H1 (cell line): ENCODE data around the gene SFR1. TPM values are rescaled to one million over a fixed set of nuclear protein-coding genes. Genes with fewer than 3 reads are reported as not detected.

ENCODE experiments used
- CTCF ChIA-PET: fragments of 300-600 bp; sonication (Branson Sonifier 250); formaldehyde crosslinking; loops from one replicate; lab custom pipeline; 2021; ENCODE audit not compliant: partially characterized antibody; lab: Charles Lee
- POLR2A ChIA-PET: fragments of 300-600 bp; sonication (Branson Sonifier 250); formaldehyde crosslinking; loops from one replicate; lab custom pipeline; 2021; ENCODE audit warnings: inconsistent platforms; ENCODE audit not compliant: partially characterized antibody; lab: Charles Lee
- DNase-seq, 2 experiments: peaks; one replicate each; pipeline versions ENCODE4 v3.0.0 to v3.0.0-alpha.2; 2010 to 2022; ENCODE audit warnings: low spot score in 2 of 2, low read depth in 1 of 2, mixed read lengths in 1 of 2
- FAIRE-seq: peaks from 2 replicates; lab custom pipeline; 2011; peaks lifted over from hg19 to GRCh38; lab: Jason Lieb, UNC
- H2AFZ ChIP-seq: 2 replicates; pipeline ENCODE4 v1.8.1; 2012; ENCODE audit warnings: low read length, inconsistent platforms
- H2AK5ac ChIP-seq: 2 replicates; pipeline ENCODE4 v1.6.1; 2013; ENCODE audit warnings: low read depth, low read length
- H2BK120ac ChIP-seq: replicated peaks from 2 replicates; pipeline ENCODE3; 2013; ENCODE audit warnings: low read depth, low read length, inconsistent platforms
- H2BK12ac ChIP-seq: 2 replicates; pipeline ENCODE4 v1.6.1; 2013; ENCODE audit warnings: low read depth, low read length
- H2BK15ac ChIP-seq: 2 replicates; pipeline ENCODE4 v1.6.1; 2013; ENCODE audit warnings: low read length
- H2BK20ac ChIP-seq: 2 replicates; pipeline ENCODE4 v1.6.1; 2013; ENCODE audit warnings: low read length
- H2BK5ac ChIP-seq: 2 replicates; pipeline ENCODE4 v1.6.1; 2013; ENCODE audit warnings: low read depth, low read length
- H3K14ac ChIP-seq: 2 replicates; pipeline ENCODE4 v1.6.1; 2013; ENCODE audit warnings: inconsistent platforms; ENCODE audit not compliant: insufficient read length
- H3K18ac ChIP-seq: 2 replicates; pipeline ENCODE4 v1.6.1; 2013; ENCODE audit warnings: low read length; ENCODE audit errors: extremely low read depth
- H3K23ac ChIP-seq: 2 replicates; pipeline ENCODE4 v1.6.1; 2013; ENCODE audit warnings: inconsistent platforms; ENCODE audit not compliant: insufficient read length
- H3K23me2 ChIP-seq: 2 replicates; pipeline ENCODE4 v1.6.1; 2013; ENCODE audit warnings: low read depth, low read length
- H3K27ac ChIP-seq: 2 replicates; pipeline ENCODE4 v1.6.1; 2011; ENCODE audit warnings: low read depth, low read length, inconsistent platforms
- H3K27me3 ChIP-seq, 4 experiments: replicated peaks in 1 of 4; 1 replicate in 1 of 4; 2 replicates in 3 of 4; pipeline versions ENCODE4 v1.6.1 to v1.8.1; 2011 to 2013; ENCODE audit warnings: low read length in 3 of 4, mild to moderate bottlenecking in 3 of 4, inconsistent platforms in 2 of 4, mixed read lengths in 2 of 4, moderate library complexity in 1 of 4; ENCODE audit not compliant: control insufficient read depth in 3 of 4, insufficient read depth in 3 of 4; ENCODE audit errors: extremely low read depth in 1 of 4
- H3K36me3 ChIP-seq, 4 experiments: 2 replicates each; pipeline versions ENCODE4 v1.6.1 to v1.8.1; 2011 to 2013; ENCODE audit warnings: mild to moderate bottlenecking in 4 of 4, low read length in 3 of 4, moderate library complexity in 2 of 4, control low read depth in 1 of 4, inconsistent platforms in 1 of 4; ENCODE audit not compliant: insufficient read depth in 4 of 4, control insufficient read depth in 2 of 4
- H3K4ac ChIP-seq: replicated peaks from 2 replicates; pipeline ENCODE3; 2013; ENCODE audit warnings: low read length, low read depth, mixed read lengths, inconsistent platforms; ENCODE audit not compliant: insufficient read length
- H3K4me1 ChIP-seq, 4 experiments: replicated peaks in 1 of 4; 1 replicate in 1 of 4; 2 replicates in 3 of 4; pipeline versions ENCODE4 v1.6.1 to v1.8.1; 2011 to 2013; ENCODE audit warnings: low read length in 3 of 4, inconsistent platforms in 2 of 4, mixed read lengths in 1 of 4; ENCODE audit not compliant: insufficient read depth in 4 of 4, control insufficient read depth in 3 of 4
- H3K4me2 ChIP-seq, 2 experiments: 2 replicates each; pipeline versions ENCODE4 v1.6.1 to v1.8.1; 2011 to 2013; ENCODE audit warnings: low read depth in 2 of 2, low read length in 2 of 2, control low read depth in 1 of 2, inconsistent platforms in 1 of 2, mild to moderate bottlenecking in 1 of 2; ENCODE audit not compliant: insufficient read depth in 1 of 2
- H3K4me3 ChIP-seq, 4 experiments: fragments of 200-600, 300-600 bp in 1 of 4; sonication (generic), shearing (Covaris generic), sonication (Bioruptor Twin) in 1 of 4; 2 replicates each; pipeline versions ENCODE4 v1.5.1 to v1.8.1; 2011 to 2016; ENCODE audit warnings: low read length in 4 of 4, low read depth in 3 of 4, control low read depth in 2 of 4, inconsistent platforms in 2 of 4, mild to moderate bottlenecking in 2 of 4, mixed read lengths in 1 of 4, moderate library complexity in 1 of 4; ENCODE audit not compliant: insufficient read depth in 2 of 4; ENCODE audit errors: extremely low read depth in 1 of 4
- H3K56ac ChIP-seq: replicated peaks from 2 replicates; pipeline ENCODE3; 2013; ENCODE audit warnings: low read depth, mild to moderate bottlenecking, mixed read lengths, low read length, inconsistent platforms; ENCODE audit not compliant: insufficient read length
- H3K79me1 ChIP-seq: 2 replicates; pipeline ENCODE4 v1.6.1; 2013; ENCODE audit warnings: low read depth, low read length, control low read depth
- H3K79me2 ChIP-seq, 2 experiments: 2 replicates each; pipeline versions ENCODE4 v1.6.1 to v1.8.1; 2012 to 2013; ENCODE audit warnings: low read length in 2 of 2, mild to moderate bottlenecking in 2 of 2, inconsistent platforms in 1 of 2; ENCODE audit not compliant: insufficient read depth in 2 of 2, control insufficient read depth in 1 of 2
- H3K9ac ChIP-seq, 4 experiments: replicated peaks in 1 of 4; 1 replicate in 1 of 4; 2 replicates in 3 of 4; pipeline versions ENCODE4 v1.6.1 to v1.8.1; 2011 to 2013; ENCODE audit warnings: low read depth in 3 of 4, low read length in 3 of 4, control low read depth in 2 of 4, mild to moderate bottlenecking in 2 of 4, moderate library complexity in 2 of 4, inconsistent platforms in 1 of 4; ENCODE audit errors: extremely low read depth in 1 of 4
- H3K9me3 ChIP-seq, 2 experiments: 2 replicates each; pipeline versions ENCODE4 v1.6.1 to v1.8.1; 2012 to 2013; ENCODE audit warnings: mild to moderate bottlenecking in 2 of 2, moderate library complexity in 2 of 2, control low read depth in 1 of 2, inconsistent platforms in 1 of 2, low read depth in 1 of 2, low read length in 1 of 2, mixed read lengths in 1 of 2; ENCODE audit not compliant: insufficient read depth in 2 of 2
- H4K20me1 ChIP-seq, 2 experiments: replicated peaks in 1 of 2; 2 replicates each; pipeline versions ENCODE3 to v1.8.1; 2011 to 2013; ENCODE audit warnings: inconsistent platforms in 2 of 2, low read length in 2 of 2, mild to moderate bottlenecking in 1 of 2; ENCODE audit not compliant: insufficient read depth in 2 of 2, control insufficient read depth in 1 of 2
- H4K5ac ChIP-seq: 2 replicates; pipeline ENCODE4 v1.6.1; 2013; ENCODE audit warnings: low read length, low read depth, mixed read lengths, inconsistent platforms; ENCODE audit not compliant: insufficient read length
- H4K8ac ChIP-seq: 2 replicates; pipeline ENCODE4 v1.8.0; 2013; ENCODE audit warnings: mild to moderate bottlenecking, moderate library complexity, low read length, inconsistent platforms; ENCODE audit not compliant: insufficient read depth; ENCODE audit errors: extremely low read depth
- H4K91ac ChIP-seq: replicated peaks from 2 replicates; pipeline ENCODE3; 2013; ENCODE audit warnings: low read length, mixed read lengths, inconsistent platforms; ENCODE audit not compliant: insufficient read length
- BRCA1 ChIP-seq: IDR thresholded peaks from 2 replicates; pipeline ENCODE4 v1.6.1; 2012; ENCODE audit warnings: low read depth, low read length, improper control_type of control experiment
- CBX5 ChIP-seq: fragments of 300-800, 300-1000 bp; sonication (generic); IDR thresholded peaks from 2 replicates; pipeline ENCODE4 v1.7.1; 2016; ENCODE audit warnings: antibody characterized with exemption, low read length, low read depth
- CHD1 ChIP-seq: IDR thresholded peaks from 2 replicates; pipeline ENCODE4 v1.6.1; 2012; ENCODE audit warnings: low read depth, low read length, improper control_type of control experiment
- GTF2F1 ChIP-seq: IDR thresholded peaks from 2 replicates; pipeline ENCODE4 v1.6.1; 2012; ENCODE audit warnings: low read depth, low read length, improper control_type of control experiment, borderline replicate concordance
- JUND ChIP-seq: IDR thresholded peaks from 2 replicates; pipeline ENCODE4 v1.6.1; 2011; ENCODE audit warnings: mild to moderate bottlenecking, improper control_type of control experiment, low read length
- MAX ChIP-seq: IDR thresholded peaks from 2 replicates; pipeline ENCODE4 v1.6.1; 2012; ENCODE audit warnings: inconsistent platforms
- NRF1 ChIP-seq: IDR thresholded peaks from 2 replicates; pipeline ENCODE4 v1.6.1; 2011; ENCODE audit warnings: mild to moderate bottlenecking, low read depth, low read length, improper control_type of control experiment
- POLR2AphosphoS5 ChIP-seq: IDR thresholded peaks from 2 replicates; pipeline ENCODE4 v1.6.1; 2011; ENCODE audit warnings: low read depth, low read length
- TCF12 ChIP-seq: IDR thresholded peaks from 2 replicates; pipeline ENCODE4 v1.6.1; 2011; ENCODE audit warnings: low read depth, mild to moderate bottlenecking, low read length
- TEAD4 ChIP-seq: IDR thresholded peaks from 2 replicates; pipeline ENCODE4 v1.6.1; 2012; ENCODE audit warnings: low read depth, low read length, inconsistent platforms, mixed read lengths
- WGBS, 2 experiments: shearing (Covaris generic) in 1 of 2; methylation state at CpG; one replicate each; pipeline versions ENCODE4 v1.1.6 to v1.1.7; 2013 to 2015; ENCODE audit warnings: low lambda C conversion rate in 2 of 2, mixed read lengths in 2 of 2, inconsistent platforms in 1 of 2, low coverage in 1 of 2, missing lambda C conversion rate in 1 of 2; ENCODE audit not compliant: insufficient replicate concordance in 2 of 2, insufficient coverage in 1 of 2, insufficient read length in 1 of 2; ENCODE audit errors: extremely low coverage in 1 of 2, missing lambda C conversion rate in 1 of 2; 5-methylcytosine and 5-hydroxymethylcytosine counted together
- polyA plus RNA-seq, 7 experiments: library from polyadenylated mRNA; depleted of rRNA in 3 of 7; stranded (reverse) in 5 of 7; unstranded in 2 of 7; fragments of >200 nt in 5 of 7; fragments of 200-250 nt in 2 of 7; gene quantifications; 1 replicate in 5 of 7; 2 replicates in 1 of 7; 4 replicates in 1 of 7; pipeline versions ENCODE4 v1.2.1 to v1.2.3, GENCODE V29; 2011 to 2013; ENCODE audit warnings: missing spikeins in 2 of 7, mixed read lengths in 2 of 7
- total RNA-seq: library from RNA; stranded (reverse); fragmentation: NEBNext Ultra II Directional; extraction: Animal tissue kit (Norgen Biotek cat#: 25700); gene quantifications from 2 replicates; pipeline ENCODE4 v1.2.1, GENCODE V29; 2021

Gene SFR1
- total and polyA plus RNA-seq, 2 of the 8 experiments (the other 6 are each of a cell fraction or from before 2014, with no cell fraction given): 3.4 to 7.7 TPM

- WGBS, 2 experiments: 90% methylated on average over 3 of the region's 3 CpGs; no CpG with 5 or more reads in 1 of the 2 experiments
- Histone ChIP-seq H3K79me1 (no peaks in the 10 kb centered on the region), H3K36me3 (no peaks in the 10 kb centered on the region), H2BK12ac (no peak overlapping the region), H3K9ac (no peak overlapping the region), H3K4ac (no peak overlapping the region), H2BK20ac (no peak overlapping the region), H3K27ac (no peak overlapping the region), H3K18ac (no peak overlapping the region), H3K4me3 (no peak overlapping the region), H2BK15ac (no peak overlapping the region), H3K79me2 (no peaks in the 10 kb centered on the region), H4K8ac (no peak overlapping the region), H2AK5ac (no peak overlapping the region), H3K4me1 (peaks cover 0 to 2% (median 0%) of the 10 kb centered on the region in 4 experiments; a peak in 1 of 7 replicates), H2BK5ac (no peak overlapping the region), H3K23ac (no peak overlapping the region), H4K91ac (no peak overlapping the region), H2BK120ac (no peak overlapping the region), H4K20me1 (no peaks in the 10 kb centered on the region), H3K14ac (no peak overlapping the region), H3K27me3 (no peaks in the 10 kb centered on the region), H3K4me2 (no peak overlapping the region), H2AFZ (no peak overlapping the region), H4K5ac (no peak overlapping the region), H3K9me3 (no peaks in the 10 kb centered on the region; a peak in 1 of 4 replicates), H3K23me2 (no peaks in the 10 kb centered on the region)
- DNase-seq (no peak), FAIRE-seq (no peak)
- POLR2A ChIA-PET: interaction anchor here (4.7 kb wide), 1 partner anchor 12 kb away, joined by 19 read pairs; the partner anchor contains the start of gene SFR1
- TF ChIP-seq MAX (no peak), GTF2F1 (no peak), CHD1 (no peak), NRF1 (no peak), CBX5 (no peak), TCF12 (no peak), JUND (no peak), BRCA1 (no peak), TEAD4 (no peak), POLR2AphosphoS5 (no peak)
- TF ChIP-seq, all 59 proteins: peak for 0
- CTCF ChIA-PET: interaction anchor here (1.0 to 1.5 kb wide), 3 partner anchors 11 to 82 kb away, joined by 3 to 6 read pairs (median 3); no protein-coding TSS in a partner anchor
- H3K56ac ChIP-seq: no peak overlapping the region
Observed at GRCh38 chr10:104109908-104110662, 11.9 kb upstream of the SFR1 start.
